Measurements from ENCODE around the gene CARD14. TPM values are rescaled to one million over a fixed set of nuclear protein-coding genes. Genes with fewer than 3 reads are reported as not detected.
A peak's percentile ranks its signal among the peaks of the same experiment; 100 is the strongest.

Gene CARD14
- total and polyA plus RNA-seq, 2 of the 13 experiments (the other 11 are each of a cell fraction or from before 2014, with no cell fraction given): 0.11 TPM; not detected in 1

GRCh38 chr17:80147035-80147822, 22.6 kb upstream of the CARD14 start, which contains the start of gene EIF4A3 (continued):
- TF ChIP-seq ZBTB26 (CRISPR knock-in tag; IDR thresholded peaks at IDR 0.05; ENCODE audit: borderline replicate concordance) (peak; percentile 86), KLF11 (CRISPR knock-in tag; IDR thresholded peaks at IDR 0.05) (peak; percentile 88), ZNF605 (CRISPR knock-in tag; IDR thresholded peaks at IDR 0.05) (peak; percentile 81; the same call in 1 of the 2 replicates), ATF7 (IDR thresholded peaks at IDR 0.05) (no peak), ATF7 (CRISPR knock-in tag; IDR thresholded peaks at IDR 0.05) (peak; percentile 86; the same call in 1 of the 2 replicates), HNF1B (CRISPR knock-in tag; IDR thresholded peaks at IDR 0.05) (peak; percentile 81), ZNF775 (CRISPR knock-in tag; IDR thresholded peaks at IDR 0.05; ENCODE audit: borderline replicate concordance) (no peak), ZNF430 (CRISPR knock-in tag; IDR thresholded peaks at IDR 0.05) (peak; percentile 72; the same call in 1 of the 2 replicates), NFKBIZ (CRISPR knock-in tag; IDR thresholded peaks at IDR 0.05) (peak; percentile 91), HNF1A (IDR thresholded peaks at IDR 0.05; ENCODE audit: low read depth) (peak; percentile 31; the same call in 1 of the 2 replicates), HNF1A (CRISPR knock-in tag; IDR thresholded peaks at IDR 0.05; ENCODE audit: borderline replicate concordance) (peak; percentile 87), BATF2 (CRISPR knock-in tag; IDR thresholded peaks at IDR 0.05) (peak; percentile 38), NR0B2 (CRISPR knock-in tag; IDR thresholded peaks at IDR 0.05) (peak; percentile 97), ZNF20 (CRISPR knock-in tag; IDR thresholded peaks at IDR 0.05) (0 out of 2 replicates have a peak, but pooled peaks have one; percentile 31), MED13 (CRISPR knock-in tag; IDR thresholded peaks at IDR 0.05) (peak; percentile 77; the same call in 1 of the 2 replicates), ZNF720 (CRISPR knock-in tag; IDR thresholded peaks at IDR 0.05) (no peak), TFDP2 (CRISPR knock-in tag; IDR thresholded peaks at IDR 0.05) (peak; percentile 90), ZZZ3 (CRISPR knock-in tag; IDR thresholded peaks at IDR 0.05; ENCODE audit: borderline replicate concordance) (peak; percentile 95), PHF8 (CRISPR knock-in tag; IDR thresholded peaks at IDR 0.05) (peak; percentile 78; the same call in 1 of the 2 replicates), ZNF121 (CRISPR knock-in tag; IDR thresholded peaks at IDR 0.05) (peak; percentile 82)
